HEK293 (cell line): Measurements from ENCODE around the gene EHD2.

ENCODE experiments used
- GLIS2 ChIP-seq: fragments of 450-650 bp; formaldehyde crosslinking; IDR thresholded peaks from 2 replicates; pipeline ENCODE4 v1.5.1; 2016; ENCODE audit warnings: missing biosample characterization, missing genetic modification characterization
- PRDM1 ChIP-seq: fragments of 450-650 bp; formaldehyde crosslinking; IDR thresholded peaks from 2 replicates; pipeline ENCODE4; 2016; ENCODE audit warnings: missing biosample characterization, missing genetic modification characterization
- ZNF2 ChIP-seq: fragments of 450-650 bp; formaldehyde crosslinking; IDR thresholded peaks from 2 replicates; pipeline ENCODE4 v1.5.1; 2016; ENCODE audit warnings: missing biosample characterization, missing genetic modification characterization
- ZNF558 ChIP-seq: fragments of 450-650 bp; formaldehyde crosslinking; IDR thresholded peaks from 2 replicates; pipeline ENCODE4 v1.5.1; 2016; ENCODE audit warnings: missing biosample characterization, missing genetic modification characterization
- ZNF843 ChIP-seq: fragments of 450-650 bp; formaldehyde crosslinking; IDR thresholded peaks from 2 replicates; pipeline ENCODE4 v1.5.1; 2016; ENCODE audit warnings: missing biosample characterization, missing genetic modification characterization
- TF ChIP-seq, protein P1 (sequence below): fragments of 450-650 bp; formaldehyde crosslinking; IDR thresholded peaks from 2 replicates; pipeline ENCODE4 v1.5.1; 2016; ENCODE audit warnings: missing biosample characterization, missing genetic modification characterization
- TF ChIP-seq, protein P2 (sequence below): fragments of 450-650 bp; formaldehyde crosslinking; IDR thresholded peaks from 2 replicates; pipeline ENCODE4 v1.5.1; 2016; ENCODE audit warnings: missing biosample characterization, missing genetic modification characterization
- TF ChIP-seq, protein P3 (sequence below): fragments of 450-650 bp; formaldehyde crosslinking; IDR thresholded peaks from 2 replicates; pipeline ENCODE4 v1.5.1; 2016; ENCODE audit warnings: missing biosample characterization, missing genetic modification characterization

DNA sequence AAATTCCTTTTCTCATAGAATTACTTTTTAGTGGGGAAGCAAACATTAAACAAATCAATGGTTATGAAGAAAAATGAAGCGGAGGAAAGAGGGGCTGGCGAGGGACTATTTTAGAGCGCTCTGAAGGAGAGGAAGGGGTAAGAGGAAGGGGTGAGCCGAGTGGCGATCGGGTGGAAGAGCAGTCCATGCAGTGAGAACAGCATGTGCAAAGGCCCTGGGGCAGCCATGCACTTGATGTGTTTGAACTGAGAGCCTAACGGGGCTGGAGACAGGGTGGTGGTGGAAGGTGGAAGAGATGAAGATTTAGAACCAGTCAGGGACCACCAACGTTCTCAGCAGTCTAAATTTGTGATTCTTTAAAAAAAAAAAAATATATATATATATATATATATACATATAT, 17.7 kb downstream of the EHD2 start:
- TF ChIP-seq, protein P1, sequence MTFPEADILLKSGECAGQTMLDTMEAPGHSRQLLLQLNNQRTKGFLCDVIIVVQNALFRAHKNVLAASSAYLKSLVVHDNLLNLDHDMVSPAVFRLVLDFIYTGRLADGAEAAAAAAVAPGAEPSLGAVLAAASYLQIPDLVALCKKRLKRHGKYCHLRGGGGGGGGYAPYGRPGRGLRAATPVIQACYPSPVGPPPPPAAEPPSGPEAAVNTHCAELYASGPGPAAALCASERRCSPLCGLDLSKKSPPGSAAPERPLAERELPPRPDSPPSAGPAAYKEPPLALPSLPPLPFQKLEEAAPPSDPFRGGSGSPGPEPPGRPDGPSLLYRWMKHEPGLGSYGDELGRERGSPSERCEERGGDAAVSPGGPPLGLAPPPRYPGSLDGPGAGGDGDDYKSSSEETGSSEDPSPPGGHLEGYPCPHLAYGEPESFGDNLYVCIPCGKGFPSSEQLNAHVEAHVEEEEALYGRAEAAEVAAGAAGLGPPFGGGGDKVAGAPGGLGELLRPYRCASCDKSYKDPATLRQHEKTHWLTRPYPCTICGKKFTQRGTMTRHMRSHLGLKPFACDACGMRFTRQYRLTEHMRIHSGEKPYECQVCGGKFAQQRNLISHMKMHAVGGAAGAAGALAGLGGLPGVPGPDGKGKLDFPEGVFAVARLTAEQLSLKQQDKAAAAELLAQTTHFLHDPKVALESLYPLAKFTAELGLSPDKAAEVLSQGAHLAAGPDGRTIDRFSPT (tag by site-specific recombination): no peak
- TF ChIP-seq PRDM1 (tag by site-specific recombination) (no peak), ZNF558 (tag by site-specific recombination) (no peak), ZNF2 (no peak), GLIS2 (no peak), ZNF843 (tag by site-specific recombination) (no peak)
- TF ChIP-seq, protein P2, sequence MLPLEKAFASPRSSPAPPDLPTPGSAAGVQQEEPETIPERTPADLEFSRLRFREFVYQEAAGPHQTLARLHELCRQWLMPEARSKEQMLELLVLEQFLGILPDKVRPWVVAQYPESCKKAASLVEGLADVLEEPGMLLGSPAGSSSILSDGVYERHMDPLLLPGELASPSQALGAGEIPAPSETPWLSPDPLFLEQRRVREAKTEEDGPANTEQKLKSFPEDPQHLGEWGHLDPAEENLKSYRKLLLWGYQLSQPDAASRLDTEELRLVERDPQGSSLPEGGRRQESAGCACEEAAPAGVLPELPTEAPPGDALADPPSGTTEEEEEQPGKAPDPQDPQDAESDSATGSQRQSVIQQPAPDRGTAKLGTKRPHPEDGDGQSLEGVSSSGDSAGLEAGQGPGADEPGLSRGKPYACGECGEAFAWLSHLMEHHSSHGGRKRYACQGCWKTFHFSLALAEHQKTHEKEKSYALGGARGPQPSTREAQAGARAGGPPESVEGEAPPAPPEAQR (tag by site-specific recombination): no peak
- TF ChIP-seq, protein P3, sequence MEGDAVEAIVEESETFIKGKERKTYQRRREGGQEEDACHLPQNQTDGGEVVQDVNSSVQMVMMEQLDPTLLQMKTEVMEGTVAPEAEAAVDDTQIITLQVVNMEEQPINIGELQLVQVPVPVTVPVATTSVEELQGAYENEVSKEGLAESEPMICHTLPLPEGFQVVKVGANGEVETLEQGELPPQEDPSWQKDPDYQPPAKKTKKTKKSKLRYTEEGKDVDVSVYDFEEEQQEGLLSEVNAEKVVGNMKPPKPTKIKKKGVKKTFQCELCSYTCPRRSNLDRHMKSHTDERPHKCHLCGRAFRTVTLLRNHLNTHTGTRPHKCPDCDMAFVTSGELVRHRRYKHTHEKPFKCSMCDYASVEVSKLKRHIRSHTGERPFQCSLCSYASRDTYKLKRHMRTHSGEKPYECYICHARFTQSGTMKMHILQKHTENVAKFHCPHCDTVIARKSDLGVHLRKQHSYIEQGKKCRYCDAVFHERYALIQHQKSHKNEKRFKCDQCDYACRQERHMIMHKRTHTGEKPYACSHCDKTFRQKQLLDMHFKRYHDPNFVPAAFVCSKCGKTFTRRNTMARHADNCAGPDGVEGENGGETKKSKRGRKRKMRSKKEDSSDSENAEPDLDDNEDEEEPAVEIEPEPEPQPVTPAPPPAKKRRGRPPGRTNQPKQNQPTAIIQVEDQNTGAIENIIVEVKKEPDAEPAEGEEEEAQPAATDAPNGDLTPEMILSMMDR: no peak
